H1 (cell line): Measurements from ENCODE around the gene HES3. TPM values are rescaled to one million over a fixed set of nuclear protein-coding genes. Genes with fewer than 3 reads are reported as not detected.

Source experiments
- CTCF ChIA-PET: fragments of 300-600 bp; sonication (Branson Sonifier 250); formaldehyde crosslinking; loops from one replicate; lab custom pipeline; 2021; ENCODE audit not compliant: partially characterized antibody; lab: Charles Lee
- POLR2A ChIA-PET: fragments of 300-600 bp; sonication (Branson Sonifier 250); formaldehyde crosslinking; loops from one replicate; lab custom pipeline; 2021; ENCODE audit warnings: inconsistent platforms; ENCODE audit not compliant: partially characterized antibody; lab: Charles Lee
- DNase-seq, 2 experiments: peaks; one replicate each; pipeline versions ENCODE4 v3.0.0 to v3.0.0-alpha.2; 2010 to 2022; ENCODE audit warnings: low spot score in 2 of 2, low read depth in 1 of 2, mixed read lengths in 1 of 2
- FAIRE-seq: peaks from 2 replicates; lab custom pipeline; 2011; peaks lifted over from hg19 to GRCh38; lab: Jason Lieb, UNC
- H2AFZ ChIP-seq: 2 replicates; pipeline ENCODE4 v1.8.1; 2012; ENCODE audit warnings: low read length, inconsistent platforms
- H2AK5ac ChIP-seq: 2 replicates; pipeline ENCODE4 v1.6.1; 2013; ENCODE audit warnings: low read depth, low read length
- H2BK120ac ChIP-seq: replicated peaks from 2 replicates; pipeline ENCODE3; 2013; ENCODE audit warnings: low read depth, low read length, inconsistent platforms
- H2BK12ac ChIP-seq: 2 replicates; pipeline ENCODE4 v1.6.1; 2013; ENCODE audit warnings: low read depth, low read length
- H2BK15ac ChIP-seq: 2 replicates; pipeline ENCODE4 v1.6.1; 2013; ENCODE audit warnings: low read length
- H2BK20ac ChIP-seq: 2 replicates; pipeline ENCODE4 v1.6.1; 2013; ENCODE audit warnings: low read length
- H2BK5ac ChIP-seq: 2 replicates; pipeline ENCODE4 v1.6.1; 2013; ENCODE audit warnings: low read depth, low read length
- H3K14ac ChIP-seq: 2 replicates; pipeline ENCODE4 v1.6.1; 2013; ENCODE audit warnings: inconsistent platforms; ENCODE audit not compliant: insufficient read length
- H3K18ac ChIP-seq: 2 replicates; pipeline ENCODE4 v1.6.1; 2013; ENCODE audit warnings: low read length; ENCODE audit errors: extremely low read depth
- H3K23ac ChIP-seq: 2 replicates; pipeline ENCODE4 v1.6.1; 2013; ENCODE audit warnings: inconsistent platforms; ENCODE audit not compliant: insufficient read length
- H3K23me2 ChIP-seq: 2 replicates; pipeline ENCODE4 v1.6.1; 2013; ENCODE audit warnings: low read depth, low read length
- H3K27ac ChIP-seq: 2 replicates; pipeline ENCODE4 v1.6.1; 2011; ENCODE audit warnings: low read depth, low read length, inconsistent platforms
- H3K27me3 ChIP-seq, 4 experiments: replicated peaks in 1 of 4; 1 replicate in 1 of 4; 2 replicates in 3 of 4; pipeline versions ENCODE4 v1.6.1 to v1.8.1; 2011 to 2013; ENCODE audit warnings: low read length in 3 of 4, mild to moderate bottlenecking in 3 of 4, inconsistent platforms in 2 of 4, mixed read lengths in 2 of 4, moderate library complexity in 1 of 4; ENCODE audit not compliant: control insufficient read depth in 3 of 4, insufficient read depth in 3 of 4; ENCODE audit errors: extremely low read depth in 1 of 4
- H3K36me3 ChIP-seq, 4 experiments: 2 replicates each; pipeline versions ENCODE4 v1.6.1 to v1.8.1; 2011 to 2013; ENCODE audit warnings: mild to moderate bottlenecking in 4 of 4, low read length in 3 of 4, moderate library complexity in 2 of 4, control low read depth in 1 of 4, inconsistent platforms in 1 of 4; ENCODE audit not compliant: insufficient read depth in 4 of 4, control insufficient read depth in 2 of 4
- H3K4ac ChIP-seq: replicated peaks from 2 replicates; pipeline ENCODE3; 2013; ENCODE audit warnings: low read length, low read depth, mixed read lengths, inconsistent platforms; ENCODE audit not compliant: insufficient read length
- H3K4me1 ChIP-seq, 4 experiments: replicated peaks in 1 of 4; 1 replicate in 1 of 4; 2 replicates in 3 of 4; pipeline versions ENCODE4 v1.6.1 to v1.8.1; 2011 to 2013; ENCODE audit warnings: low read length in 3 of 4, inconsistent platforms in 2 of 4, mixed read lengths in 1 of 4; ENCODE audit not compliant: insufficient read depth in 4 of 4, control insufficient read depth in 3 of 4
- H3K4me2 ChIP-seq, 2 experiments: 2 replicates each; pipeline versions ENCODE4 v1.6.1 to v1.8.1; 2011 to 2013; ENCODE audit warnings: low read depth in 2 of 2, low read length in 2 of 2, control low read depth in 1 of 2, inconsistent platforms in 1 of 2, mild to moderate bottlenecking in 1 of 2; ENCODE audit not compliant: insufficient read depth in 1 of 2
- H3K4me3 ChIP-seq, 4 experiments: fragments of 200-600, 300-600 bp in 1 of 4; sonication (generic), shearing (Covaris generic), sonication (Bioruptor Twin) in 1 of 4; 2 replicates each; pipeline versions ENCODE4 v1.5.1 to v1.8.1; 2011 to 2016; ENCODE audit warnings: low read length in 4 of 4, low read depth in 3 of 4, control low read depth in 2 of 4, inconsistent platforms in 2 of 4, mild to moderate bottlenecking in 2 of 4, mixed read lengths in 1 of 4, moderate library complexity in 1 of 4; ENCODE audit not compliant: insufficient read depth in 2 of 4; ENCODE audit errors: extremely low read depth in 1 of 4
- H3K56ac ChIP-seq: replicated peaks from 2 replicates; pipeline ENCODE3; 2013; ENCODE audit warnings: low read depth, mild to moderate bottlenecking, mixed read lengths, low read length, inconsistent platforms; ENCODE audit not compliant: insufficient read length
- H3K79me1 ChIP-seq: 2 replicates; pipeline ENCODE4 v1.6.1; 2013; ENCODE audit warnings: low read depth, low read length, control low read depth
- H3K79me2 ChIP-seq, 2 experiments: 2 replicates each; pipeline versions ENCODE4 v1.6.1 to v1.8.1; 2012 to 2013; ENCODE audit warnings: low read length in 2 of 2, mild to moderate bottlenecking in 2 of 2, inconsistent platforms in 1 of 2; ENCODE audit not compliant: insufficient read depth in 2 of 2, control insufficient read depth in 1 of 2
- H3K9ac ChIP-seq, 4 experiments: replicated peaks in 1 of 4; 1 replicate in 1 of 4; 2 replicates in 3 of 4; pipeline versions ENCODE4 v1.6.1 to v1.8.1; 2011 to 2013; ENCODE audit warnings: low read depth in 3 of 4, low read length in 3 of 4, control low read depth in 2 of 4, mild to moderate bottlenecking in 2 of 4, moderate library complexity in 2 of 4, inconsistent platforms in 1 of 4; ENCODE audit errors: extremely low read depth in 1 of 4
- H3K9me3 ChIP-seq, 2 experiments: 2 replicates each; pipeline versions ENCODE4 v1.6.1 to v1.8.1; 2012 to 2013; ENCODE audit warnings: mild to moderate bottlenecking in 2 of 2, moderate library complexity in 2 of 2, control low read depth in 1 of 2, inconsistent platforms in 1 of 2, low read depth in 1 of 2, low read length in 1 of 2, mixed read lengths in 1 of 2; ENCODE audit not compliant: insufficient read depth in 2 of 2
- H4K20me1 ChIP-seq, 2 experiments: replicated peaks in 1 of 2; 2 replicates each; pipeline versions ENCODE3 to v1.8.1; 2011 to 2013; ENCODE audit warnings: inconsistent platforms in 2 of 2, low read length in 2 of 2, mild to moderate bottlenecking in 1 of 2; ENCODE audit not compliant: insufficient read depth in 2 of 2, control insufficient read depth in 1 of 2
- H4K5ac ChIP-seq: 2 replicates; pipeline ENCODE4 v1.6.1; 2013; ENCODE audit warnings: low read length, low read depth, mixed read lengths, inconsistent platforms; ENCODE audit not compliant: insufficient read length
- H4K8ac ChIP-seq: 2 replicates; pipeline ENCODE4 v1.8.0; 2013; ENCODE audit warnings: mild to moderate bottlenecking, moderate library complexity, low read length, inconsistent platforms; ENCODE audit not compliant: insufficient read depth; ENCODE audit errors: extremely low read depth
- H4K91ac ChIP-seq: replicated peaks from 2 replicates; pipeline ENCODE3; 2013; ENCODE audit warnings: low read length, mixed read lengths, inconsistent platforms; ENCODE audit not compliant: insufficient read length
- BRCA1 ChIP-seq: IDR thresholded peaks from 2 replicates; pipeline ENCODE4 v1.6.1; 2012; ENCODE audit warnings: low read depth, low read length, improper control_type of control experiment
- CHD2 ChIP-seq: IDR thresholded peaks from 2 replicates; pipeline ENCODE4 v1.6.1; 2012; ENCODE audit warnings: low read length, improper control_type of control experiment
- CREB1 ChIP-seq: IDR thresholded peaks from 2 replicates; pipeline ENCODE4 v1.6.1; 2012; ENCODE audit warnings: inconsistent platforms
- EGR1 ChIP-seq: IDR thresholded peaks from 2 replicates; pipeline ENCODE4 v1.6.1; 2011; ENCODE audit warnings: low read depth, low read length, borderline replicate concordance
- EP300 ChIP-seq, 2 experiments: IDR thresholded peaks; 1 replicate in 1 of 2; 2 replicates in 1 of 2; pipeline ENCODE4 v1.6.1; 2011 to 2012; ENCODE audit warnings: low read depth in 2 of 2, low read length in 2 of 2, mild to moderate bottlenecking in 2 of 2, borderline replicate concordance in 1 of 2, inconsistent platforms in 1 of 2, moderate library complexity in 1 of 2
- EZH2 ChIP-seq: fragments of 200-600 bp; sonication (generic); IDR thresholded peaks from 2 replicates; pipeline ENCODE4 v1.7.1; 2012; ENCODE audit warnings: low read depth, mild to moderate bottlenecking, moderate library complexity, low read length, inconsistent platforms; ENCODE audit not compliant: severe bottlenecking
- GABPA ChIP-seq: IDR thresholded peaks from 2 replicates; pipeline ENCODE4 v1.6.1; 2011; ENCODE audit warnings: mild to moderate bottlenecking, low read length, moderate library complexity, borderline replicate concordance; ENCODE audit not compliant: insufficient read depth
- GTF2F1 ChIP-seq: IDR thresholded peaks from 2 replicates; pipeline ENCODE4 v1.6.1; 2012; ENCODE audit warnings: low read depth, low read length, improper control_type of control experiment, borderline replicate concordance
- KDM1A ChIP-seq: fragments of 200-600, 300-600 bp; sonication (generic); IDR thresholded peaks from 2 replicates; pipeline ENCODE4 v1.7.1; 2016; ENCODE audit warnings: mild to moderate bottlenecking, low read length, borderline replicate concordance
- POLR2A ChIP-seq, 2 experiments: IDR thresholded peaks; 1 replicate in 1 of 2; 2 replicates in 1 of 2; pipeline ENCODE4 v1.6.1; 2011; ENCODE audit warnings: low read depth in 2 of 2, low read length in 2 of 2, mild to moderate bottlenecking in 2 of 2; ENCODE audit errors: control extremely low read depth in 1 of 2
- POLR2AphosphoS5 ChIP-seq: IDR thresholded peaks from 2 replicates; pipeline ENCODE4 v1.6.1; 2011; ENCODE audit warnings: low read depth, low read length
- POU5F1 ChIP-seq: IDR thresholded peaks from 2 replicates; pipeline ENCODE4 v1.6.1; 2011; ENCODE audit warnings: low read depth, mild to moderate bottlenecking, low read length, moderate library complexity
- RFX5 ChIP-seq: IDR thresholded peaks from 2 replicates; pipeline ENCODE4 v1.6.1; 2011; ENCODE audit warnings: low read depth, low read length, improper control_type of control experiment, borderline replicate concordance
- SP1 ChIP-seq: IDR thresholded peaks from 2 replicates; pipeline ENCODE4 v1.6.1; 2011; ENCODE audit warnings: low read depth, low read length
- TAF1 ChIP-seq: IDR thresholded peaks from 2 replicates; pipeline ENCODE4 v1.6.1; 2011; ENCODE audit warnings: mild to moderate bottlenecking, low read depth, low read length
- TEAD4 ChIP-seq: IDR thresholded peaks from 2 replicates; pipeline ENCODE4 v1.6.1; 2012; ENCODE audit warnings: low read depth, low read length, inconsistent platforms, mixed read lengths
- WGBS, 2 experiments: shearing (Covaris generic) in 1 of 2; methylation state at CpG; one replicate each; pipeline versions ENCODE4 v1.1.6 to v1.1.7; 2013 to 2015; ENCODE audit warnings: low lambda C conversion rate in 2 of 2, mixed read lengths in 2 of 2, inconsistent platforms in 1 of 2, low coverage in 1 of 2, missing lambda C conversion rate in 1 of 2; ENCODE audit not compliant: insufficient replicate concordance in 2 of 2, insufficient coverage in 1 of 2, insufficient read length in 1 of 2; ENCODE audit errors: extremely low coverage in 1 of 2, missing lambda C conversion rate in 1 of 2; 5-methylcytosine and 5-hydroxymethylcytosine counted together
- polyA plus RNA-seq, 7 experiments: library from polyadenylated mRNA; depleted of rRNA in 3 of 7; stranded (reverse) in 5 of 7; unstranded in 2 of 7; fragments of >200 nt in 5 of 7; fragments of 200-250 nt in 2 of 7; gene quantifications; 1 replicate in 5 of 7; 2 replicates in 1 of 7; 4 replicates in 1 of 7; pipeline versions ENCODE4 v1.2.1 to v1.2.3, GENCODE V29; 2011 to 2013; ENCODE audit warnings: missing spikeins in 2 of 7, mixed read lengths in 2 of 7
- total RNA-seq: library from RNA; stranded (reverse); fragmentation: NEBNext Ultra II Directional; extraction: Animal tissue kit (Norgen Biotek cat#: 25700); gene quantifications from 2 replicates; pipeline ENCODE4 v1.2.1, GENCODE V29; 2021

Gene HES3
- total and polyA plus RNA-seq, 2 of the 8 experiments (the other 6 are each of a cell fraction or from before 2014, with no cell fraction given), result 38.8 to 54.3 TPM

DNA sequence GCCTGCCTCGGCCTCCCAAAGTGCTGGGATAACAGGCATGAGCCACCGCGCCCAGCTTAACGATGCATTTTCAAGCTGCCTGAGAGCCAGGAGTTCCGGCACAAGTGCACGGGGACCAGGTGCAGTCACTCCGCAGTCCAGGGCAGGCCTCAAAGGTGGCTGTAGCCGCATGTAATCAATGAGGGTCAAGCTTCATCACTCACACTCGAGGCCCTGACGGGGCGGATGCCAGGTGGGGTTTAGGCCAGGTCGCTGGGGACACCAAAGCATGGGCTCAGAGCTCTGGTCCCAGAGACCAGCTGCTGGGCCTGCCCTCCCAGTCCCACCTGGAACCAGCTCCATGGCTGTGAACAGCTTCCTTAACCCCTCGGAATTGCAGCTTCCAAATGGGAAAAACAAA, 43.0 kb downstream of the HES3 start:
- TF ChIP-seq SP1 (no peak), TAF1 (no peak), EZH2 (no peak), TEAD4 (no peak), POLR2A (IDR thresholded peaks at IDR 0.05; ENCODE audit: control extremely low read depth in 1 of 2, low read depth in 2 of 2, low read length in 2 of 2) (no peak), BRCA1 (no peak), RFX5 (no peak), KDM1A (no peak), CHD2 (no peak), POU5F1 (no peak), EP300 (IDR thresholded peaks at IDR 0.05; ENCODE audit: borderline replicate concordance in 1 of 2, low read depth in 2 of 2, low read length in 2 of 2) (no peak), GTF2F1 (no peak), EGR1 (no peak), POLR2AphosphoS5 (no peak), GABPA (no peak), CREB1 (no peak)

More for the DNA sequence above, 43.0 kb downstream of the HES3 start:
- no peak overlapping the region for H2BK120ac ChIP-seq
- H4K20me1 ChIP-seq, result peaks cover 5 to 8% of the 10 kb centered on the region in 2 experiments
- H4K8ac ChIP-seq, result no peak overlapping the region
- H2BK20ac ChIP-seq, result no peak overlapping the region
- no peak overlapping the region for H4K91ac ChIP-seq
- H3K23ac ChIP-seq, result no peak overlapping the region
- no peak overlapping the region for H2AK5ac ChIP-seq
- H2AFZ ChIP-seq, result no peak overlapping the region
- H4K5ac ChIP-seq, result no peak overlapping the region
- WGBS, 2 experiments, result 95% methylated on average over 13 of the region's 13 CpGs; no CpG with 5 or more reads in 1 of the 2 experiments
- no peaks in the 10 kb centered on the region for H3K79me2 ChIP-seq
- no peak overlapping the region for H3K4me3 ChIP-seq
- no peaks in the 10 kb centered on the region for H3K27me3 ChIP-seq
- H2BK15ac ChIP-seq, result no peak overlapping the region
- H3K9ac ChIP-seq, result no peak overlapping the region
- H3K4me1 ChIP-seq, result no peaks in the 10 kb centered on the region
- DNase-seq (no peak), FAIRE-seq (no peak)
- no peak overlapping the region for H3K14ac ChIP-seq
- H3K4me2 ChIP-seq, result no peak overlapping the region
- H3K56ac ChIP-seq, result no peak overlapping the region
- no peaks in the 10 kb centered on the region for H3K79me1 ChIP-seq
- no peaks in the 10 kb centered on the region for H3K9me3 ChIP-seq
- CTCF ChIA-PET, result interaction anchor here (1.0 to 1.8 kb wide), 8 partner anchors 11 to 81 kb away, joined by 3 to 8 read pairs (median 3); partner anchors contain the start of gene RNF207
- H2BK5ac ChIP-seq, result no peak overlapping the region
- no peaks in the 10 kb centered on the region; a peak in 2 of 8 replicates for H3K36me3 ChIP-seq
- H3K4ac ChIP-seq, result no peak overlapping the region
- H3K23me2 ChIP-seq, result no peaks in the 10 kb centered on the region
- H2BK12ac ChIP-seq, result no peak overlapping the region
- H3K18ac ChIP-seq, result no peak overlapping the region
- H3K27ac ChIP-seq, result no peak overlapping the region
- POLR2A ChIA-PET, result interaction anchor here (0.9 kb wide), 1 partner anchor 10 kb away, joined by 3 read pairs; no protein-coding TSS in a partner anchor
